Esophagus squamous epithelium (tissue), 5 donors: ENCODE measurements around the gene COL15A1. TPM values are rescaled to one million over a fixed set of nuclear protein-coding genes. Genes with fewer than 3 reads are reported as not detected.

ENCODE experiments used
- DNase-seq: peaks from one replicate; lab custom pipeline; 2025; lab: John Stamatoyannopoulos, UW
- H3K27ac ChIP-seq, 4 donors: fragments of 200-600 bp; sonication (generic); one replicate each; pipeline ENCODE4 v1.5.1; 2016 to 2019; ENCODE audit warnings: mild to moderate bottlenecking in 1 of 4
- H3K27me3 ChIP-seq, 4 donors: fragments of 200-600 bp; sonication (generic); 1 replicate in 3 of 4; 2 replicates in 1 of 4; pipeline versions ENCODE4 v1.5.1 to v1.6.0; 2017 to 2021; ENCODE audit warnings: antibody characterized with exemption in 1 of 4
- H3K36me3 ChIP-seq, 3 donors: fragments of 200-600 bp; sonication (generic); one replicate each; pipeline ENCODE4 v1.5.1; 2016 to 2019
- H3K4me1 ChIP-seq, 3 donors: fragments of 200-600 bp; sonication (generic); one replicate each; pipeline ENCODE4 v1.5.1; 2017 to 2019
- H3K4me3 ChIP-seq, 4 donors: fragments of 200-600 bp; sonication (generic); 1 replicate in 3 of 4; 2 replicates in 1 of 4; pipeline ENCODE4 v1.5.1; 2016 to 2019; ENCODE audit warnings: mild to moderate bottlenecking in 2 of 4, moderate library complexity in 1 of 4
- H3K9me3 ChIP-seq, 3 donors: fragments of 200-600 bp; sonication (generic); one replicate each; pipeline ENCODE4 v1.5.1; 2016 to 2019
- CTCF ChIP-seq, 6 experiments: fragments of 450-650 bp in 4 of 6; fragments of 200-600 bp in 2 of 6; sonication (generic) in 2 of 6; IDR thresholded peaks; one replicate each; pipeline ENCODE4 v1.5.1; 2016 to 2019; ENCODE audit warnings: antibody characterized with exemption in 6 of 6, mild to moderate bottlenecking in 4 of 6, moderate library complexity in 4 of 6
- POLR2A ChIP-seq, 4 donors: fragments of 450-650 bp; IDR thresholded peaks; one replicate each; pipeline ENCODE4 v1.6.1; 2017; ENCODE audit warnings: antibody characterized with exemption in 4 of 4, mild to moderate bottlenecking in 4 of 4, moderate library complexity in 3 of 4
- WGBS, 2 donors: methylation state at CpG; one replicate each; pipeline ENCODE4 v1.1.5; 2018; 5-methylcytosine and 5-hydroxymethylcytosine counted together
- intact Hi-C: fragments of 100-400 bp; cut with DNase I; formaldehyde crosslinking; loops from one replicate; pipeline ENCODE4 v1.15.0; 2022
- total RNA-seq, 4 donors: library from RNA; depleted of rRNA; stranded (reverse); fragments of >200 nt; gene quantifications; one replicate each; pipeline ENCODE4 v1.1.0, GENCODE V29; 2016
- donor health status: DM: yes; HTN: yes; CAD: no.

The COL15A1 gene
- total RNA-seq, 4 donors from 2014 or later = 3.4 to 33.2 (median 9.7) TPM

- peaks cover 0 to 25% (median 0%) of the 10 kb centered on the region in 3 donors for H3K36me3 ChIP-seq
- H3K9me3 ChIP-seq = peaks cover 0 to 5% (median 0%) of the 10 kb centered on the region in 3 donors
- intact Hi-C loops = no loop called here
- TF ChIP-seq CTCF (IDR thresholded peaks at IDR 0.05) = no peak
- no peak for TF ChIP-seq POLR2A (IDR thresholded peaks at IDR 0.05)
- DNase-seq = no peak
- peaks cover 0 to 14% (median 0%) of the 10 kb centered on the region in 3 donors for H3K4me1 ChIP-seq
- 75 to 84% methylated on average over 10 of the region's 10 CpGs for WGBS, 2 donors
- no peaks in the 10 kb centered on the region for H3K27me3 ChIP-seq
- H3K27ac ChIP-seq = peak overlapping the region in 1 of 4 donors; percentile 14
- no peak overlapping the region for H3K4me3 ChIP-seq
Measured at GRCh38 chr9:99040251-99040900, 96.7 kb downstream of the COL15A1 start.

GRCh38 chr9:99040911-99041582 lies 97.3 kb downstream of the COL15A1 start:
- Histone ChIP-seq H3K27me3 (no peaks in the 10 kb centered on the region), H3K4me1 (peaks cover 0 to 14% (median 0%) of the 10 kb centered on the region in 3 donors), H3K27ac (peak overlapping the region in 1 of 4 donors; percentile 14), H3K36me3 (peaks cover 0 to 24% (median 0%) of the 10 kb centered on the region in 3 donors), H3K4me3 (no peak overlapping the region), H3K9me3 (peaks cover 0 to 5% (median 0%) of the 10 kb centered on the region in 3 donors)
- 63 to 80% methylated on average over 3 of the region's 3 CpGs for WGBS, 2 donors
- intact Hi-C loops = no loop called here
- DNase-seq = no peak
- no peak for TF ChIP-seq CTCF (IDR thresholded peaks at IDR 0.05)
- TF ChIP-seq POLR2A (IDR thresholded peaks at IDR 0.05) = no peak

- H3K27me3 ChIP-seq = no peaks in the 10 kb centered on the region
- no peak for TF ChIP-seq POLR2A (IDR thresholded peaks at IDR 0.05)
- no peak for TF ChIP-seq CTCF (IDR thresholded peaks at IDR 0.05)
Measured at GRCh38 chr9:99041618-99042017, 97.9 kb downstream of the COL15A1 start.

GRCh38 chr9:99042620-99043019 lies 98.9 kb downstream of the COL15A1 start:
- DNase-seq = no peak
- Histone ChIP-seq H3K27me3 (no peaks in the 10 kb centered on the region), H3K4me3 (no peak overlapping the region), H3K9me3 (peaks cover 0 to 5% (median 0%) of the 10 kb centered on the region in 3 donors), H3K27ac (no peak overlapping the region), H3K4me1 (peaks cover 0 to 14% (median 0%) of the 10 kb centered on the region in 3 donors), H3K36me3 (peaks cover 0 to 15% (median 0%) of the 10 kb centered on the region in 3 donors)
- intact Hi-C loops = no loop called here
- TF ChIP-seq CTCF (IDR thresholded peaks at IDR 0.05) = no peak
- no peak for TF ChIP-seq POLR2A (IDR thresholded peaks at IDR 0.05)
- 76% methylated on average over 6 of the region's 6 CpGs for WGBS, 2 donors

More at GRCh38 chr9:99041618-99042017, 97.9 kb downstream of the COL15A1 start:
- H3K36me3 ChIP-seq = peaks cover 0 to 18% (median 0%) of the 10 kb centered on the region in 3 donors
- peaks cover 0 to 5% (median 0%) of the 10 kb centered on the region in 3 donors for H3K9me3 ChIP-seq
- DNase-seq = no peak
- no peak overlapping the region for H3K27ac ChIP-seq
- peaks cover 0 to 14% (median 0%) of the 10 kb centered on the region in 3 donors for H3K4me1 ChIP-seq
- intact Hi-C loops = no loop called here
- whole genome bisulfite sequencing, 2 donors = 72 to 87% methylated on average over 4 of the region's 4 CpGs
- no peak overlapping the region for H3K4me3 ChIP-seq

GRCh38 chr9:99044827-99045226 lies 101.1 kb downstream of the COL15A1 start:
- intact Hi-C loops = no loop called here
- Histone ChIP-seq H3K36me3 (peaks cover 0 to 28% (median 0%) of the 10 kb centered on the region in 3 donors), H3K27me3 (no peaks in the 10 kb centered on the region), H3K9me3 (peaks cover 0 to 5% (median 0%) of the 10 kb centered on the region in 3 donors), H3K4me1 (peaks cover 0 to 14% (median 0%) of the 10 kb centered on the region in 3 donors), H3K4me3 (no peak overlapping the region), H3K27ac (no peak overlapping the region)
- no peak for DNase-seq
- no peak for TF ChIP-seq CTCF (IDR thresholded peaks at IDR 0.05)
- TF ChIP-seq POLR2A (IDR thresholded peaks at IDR 0.05) = no peak
- 72 to 88% methylated on average over 3 to 4 of the region's 4 CpGs for WGBS, 2 donors
